WERI-Rb-1 (cell line): ENCODE measurements around the gene DDX60.

Experiments used
- DNase-seq: peaks from one replicate; pipeline ENCODE4 v3.0.0-alpha.2; 2020
- H3K27ac ChIP-seq: fragments of 250-450 bp; sonication (Bioruptor Pico); 2 replicates; pipeline ENCODE4 v1.5.1; 2020; ENCODE audit warnings: mild to moderate bottlenecking, moderate library complexity
- H3K27me3 ChIP-seq: fragments of 250-450 bp; sonication (Bioruptor Pico); 2 replicates; pipeline ENCODE4 v1.5.1; 2021; ENCODE audit warnings: mild to moderate bottlenecking, low read depth, moderate library complexity; ENCODE audit not compliant: insufficient read depth, severe bottlenecking
- H3K36me3 ChIP-seq: fragments of 250-450 bp; sonication (Bioruptor Pico); 2 replicates; pipeline ENCODE4 v1.5.1; 2020; ENCODE audit warnings: mild to moderate bottlenecking, moderate library complexity
- H3K4me3 ChIP-seq: 2 replicates; pipeline ENCODE4 v1.5.1; 2011; ENCODE audit warnings: low read depth, mild to moderate bottlenecking, control low read depth, low read length
- H3K9me3 ChIP-seq: fragments of 250-450 bp; sonication (Bioruptor Pico); 2 replicates; pipeline ENCODE4 v1.5.1; 2021; ENCODE audit warnings: mild to moderate bottlenecking, moderate library complexity; ENCODE audit not compliant: severe bottlenecking
- TF ChIP-seq, protein P1 (sequence below): IDR thresholded peaks from 2 replicates; pipeline ENCODE4 v1.5.1; 2011; ENCODE audit warnings: low read depth, mild to moderate bottlenecking, control low read depth, inconsistent platforms, low read length

The DDX60 gene

DNA sequence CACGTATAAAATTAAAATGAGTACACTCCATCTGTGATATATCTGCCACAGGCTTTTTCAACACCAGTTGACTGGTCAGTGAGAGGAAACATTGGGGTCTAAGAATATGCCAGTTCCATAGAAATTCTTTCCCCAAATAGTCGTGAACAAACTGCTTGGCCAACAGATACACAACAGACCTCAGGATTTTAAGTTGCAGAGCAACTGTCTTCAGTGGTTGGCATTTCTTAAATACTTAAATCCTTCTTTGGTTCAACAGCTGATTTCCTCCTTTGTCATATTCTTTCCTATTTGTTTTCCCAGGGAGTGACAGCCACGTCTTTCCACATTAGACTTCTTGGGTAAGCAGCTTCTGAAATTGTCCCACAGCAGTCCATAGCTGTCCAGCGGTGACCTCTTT, 7.0 kb upstream of the DDX60 start:
- no peak overlapping the region for H3K27ac ChIP-seq
- no peaks in the 10 kb centered on the region for H3K9me3 ChIP-seq
- H3K27me3 ChIP-seq: no peaks in the 10 kb centered on the region
- TF ChIP-seq, protein P1, sequence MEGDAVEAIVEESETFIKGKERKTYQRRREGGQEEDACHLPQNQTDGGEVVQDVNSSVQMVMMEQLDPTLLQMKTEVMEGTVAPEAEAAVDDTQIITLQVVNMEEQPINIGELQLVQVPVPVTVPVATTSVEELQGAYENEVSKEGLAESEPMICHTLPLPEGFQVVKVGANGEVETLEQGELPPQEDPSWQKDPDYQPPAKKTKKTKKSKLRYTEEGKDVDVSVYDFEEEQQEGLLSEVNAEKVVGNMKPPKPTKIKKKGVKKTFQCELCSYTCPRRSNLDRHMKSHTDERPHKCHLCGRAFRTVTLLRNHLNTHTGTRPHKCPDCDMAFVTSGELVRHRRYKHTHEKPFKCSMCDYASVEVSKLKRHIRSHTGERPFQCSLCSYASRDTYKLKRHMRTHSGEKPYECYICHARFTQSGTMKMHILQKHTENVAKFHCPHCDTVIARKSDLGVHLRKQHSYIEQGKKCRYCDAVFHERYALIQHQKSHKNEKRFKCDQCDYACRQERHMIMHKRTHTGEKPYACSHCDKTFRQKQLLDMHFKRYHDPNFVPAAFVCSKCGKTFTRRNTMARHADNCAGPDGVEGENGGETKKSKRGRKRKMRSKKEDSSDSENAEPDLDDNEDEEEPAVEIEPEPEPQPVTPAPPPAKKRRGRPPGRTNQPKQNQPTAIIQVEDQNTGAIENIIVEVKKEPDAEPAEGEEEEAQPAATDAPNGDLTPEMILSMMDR: no peak
- H3K36me3 ChIP-seq: no peaks in the 10 kb centered on the region
- no peak for DNase-seq
- no peak overlapping the region for H3K4me3 ChIP-seq

DNA sequence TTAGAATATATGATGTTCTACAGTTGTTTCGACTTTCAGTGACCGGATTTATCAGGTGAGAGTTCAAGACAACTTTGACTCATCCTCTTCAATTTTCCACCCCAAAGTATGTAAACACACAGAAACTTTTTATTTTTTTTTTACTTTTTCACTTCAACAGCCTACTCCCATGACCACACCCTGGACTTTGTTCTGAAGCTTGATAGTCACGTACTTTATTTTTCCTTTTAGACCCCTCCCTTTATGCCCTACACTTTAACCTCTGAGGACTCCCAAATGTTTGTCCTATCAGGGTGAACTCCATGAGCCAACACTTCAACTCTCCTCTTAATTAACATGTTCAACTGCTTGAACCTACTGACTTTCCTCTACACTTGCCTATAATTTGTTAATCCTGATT, 2.5 kb upstream of the DDX60 start:
- Histone ChIP-seq H3K36me3 (no peaks in the 10 kb centered on the region), H3K9me3 (no peaks in the 10 kb centered on the region), H3K4me3 (no peak overlapping the region), H3K27me3 (no peaks in the 10 kb centered on the region), H3K27ac (no peak overlapping the region)
- TF ChIP-seq, protein P1: no peak
- no peak for DNase-seq

DNA sequence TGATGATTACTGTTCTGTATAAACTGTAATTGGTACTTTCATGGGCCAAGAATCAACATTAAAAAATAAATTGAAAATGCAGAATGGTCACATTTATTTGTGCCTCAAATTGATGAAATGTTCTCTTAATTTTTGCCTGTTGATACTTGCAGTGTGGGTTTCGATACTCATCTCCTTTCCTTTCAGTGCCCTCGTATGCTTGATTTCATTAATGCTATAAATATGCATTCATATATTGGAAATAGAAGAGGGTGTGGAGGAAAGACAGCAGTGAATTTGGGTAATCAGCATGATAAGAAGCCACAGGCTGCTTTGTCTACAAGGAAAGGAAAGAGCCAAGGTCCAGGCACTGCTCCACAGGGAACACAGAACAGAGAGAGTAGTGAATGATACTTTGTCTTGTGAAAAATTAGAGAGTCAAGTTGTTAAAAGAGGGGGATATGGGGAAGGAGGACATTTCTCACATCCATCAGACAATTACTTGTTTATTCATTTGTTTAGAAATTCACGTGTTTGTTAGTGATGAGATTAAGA, 1.0 kb upstream of the DDX60 start:
- DNase-seq: no peak
- Histone ChIP-seq H3K4me3 (no peak overlapping the region), H3K9me3 (no peaks in the 10 kb centered on the region), H3K27ac (no peak overlapping the region), H3K27me3 (no peaks in the 10 kb centered on the region), H3K36me3 (no peaks in the 10 kb centered on the region)
- TF ChIP-seq, protein P1: no peak

DNA sequence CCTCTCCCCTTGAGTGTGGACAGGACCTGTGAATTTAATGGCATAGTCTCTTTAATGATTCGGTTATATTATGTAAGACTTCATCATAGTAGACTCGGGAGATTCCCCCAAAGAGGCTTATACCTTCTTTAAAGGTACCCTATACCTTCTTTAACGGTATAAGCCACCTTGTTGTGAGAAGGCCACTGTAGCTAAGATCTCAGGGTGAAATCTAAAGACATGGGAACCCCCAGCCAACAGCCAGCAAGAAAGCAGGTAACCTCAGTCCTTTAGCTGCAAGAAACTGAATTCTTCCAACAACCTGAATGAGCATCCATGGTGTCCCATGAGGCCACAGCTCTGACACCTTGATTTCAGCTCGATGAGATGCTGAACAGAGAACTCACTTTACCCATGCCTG, 931 bp downstream of the DDX60 start:
- no peaks in the 10 kb centered on the region for H3K27me3 ChIP-seq
- TF ChIP-seq, protein P1: no peak
- no peak overlapping the region for H3K27ac ChIP-seq
- H3K4me3 ChIP-seq: no peak overlapping the region
- DNase-seq: no peak
- no peaks in the 10 kb centered on the region for H3K36me3 ChIP-seq
- H3K9me3 ChIP-seq: no peaks in the 10 kb centered on the region

DNA sequence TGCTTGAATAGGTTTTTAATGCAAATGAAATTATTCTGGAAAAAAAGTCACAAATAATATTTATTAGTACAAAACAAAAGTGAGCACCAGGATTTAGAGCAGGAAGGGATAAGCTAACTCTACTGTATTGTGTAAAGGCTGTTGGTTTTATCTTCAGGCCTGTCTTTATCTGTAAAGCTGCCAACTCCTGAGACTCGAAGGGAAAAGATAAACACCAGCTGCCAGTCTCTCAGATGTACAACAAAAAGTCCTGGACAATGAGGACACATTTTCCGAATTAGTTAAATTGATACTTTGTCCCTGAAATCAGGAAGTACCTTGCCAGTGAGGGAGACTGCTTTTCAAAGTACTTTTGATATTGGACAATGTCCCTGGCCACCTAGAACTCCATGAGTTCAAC, 8.8 kb downstream of the DDX60 start:
- Histone ChIP-seq H3K27me3 (no peaks in the 10 kb centered on the region), H3K27ac (no peak overlapping the region), H3K4me3 (no peak overlapping the region), H3K36me3 (no peaks in the 10 kb centered on the region), H3K9me3 (no peaks in the 10 kb centered on the region)
- TF ChIP-seq, protein P1: no peak
- no peak for DNase-seq

DNA sequence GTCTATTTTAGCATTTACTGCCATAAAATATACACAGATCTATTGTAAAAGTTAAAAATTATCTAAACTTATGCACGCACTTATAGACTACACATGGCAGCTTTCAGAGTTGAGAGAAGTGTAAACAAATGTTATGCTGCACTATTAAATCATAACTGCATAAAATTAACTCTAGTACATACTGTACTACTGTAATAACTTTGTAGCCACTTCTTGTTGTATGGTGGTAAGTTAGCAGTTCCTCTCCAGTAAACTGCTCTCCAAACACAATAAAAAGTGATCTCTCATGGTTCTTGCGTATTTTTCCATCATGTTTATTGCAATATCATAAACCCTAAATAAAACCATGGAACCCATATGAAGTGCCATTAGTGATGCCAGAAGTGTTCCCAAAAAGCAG, 9.6 kb downstream of the DDX60 start:
- TF ChIP-seq, protein P1: no peak
- no peak for DNase-seq
- Histone ChIP-seq H3K9me3 (no peaks in the 10 kb centered on the region), H3K27me3 (no peaks in the 10 kb centered on the region), H3K36me3 (no peaks in the 10 kb centered on the region), H3K4me3 (no peak overlapping the region), H3K27ac (no peak overlapping the region)
